ENCODE measurements around the gene ZMAT5.

Gene ZMAT5

GRCh38 chr22:29766632-29767170 is at the start of gene ZMAT5:
TSS of gene ZMAT5 (minus strand) at chr22:29767007. CDS start at chr22:29748544, 18,463 bp downstream.
- DNase-seq = peak; percentile 93

- no peak for DNase-seq
These were observed 49.7 kb upstream of the ZMAT5 start for GRCh38 chr22:29816539-29816938.

- DNase-seq = no peak
These were observed 49.3 kb upstream of the ZMAT5 start for GRCh38 chr22:29816128-29816527.

GRCh38 chr22:29815580-29815979 is 48.8 kb upstream of the ZMAT5 start:
- no peak for DNase-seq

GRCh38 chr22:29814003-29814402 is 47.2 kb upstream of the ZMAT5 start:
- DNase-seq = no peak

DNA sequence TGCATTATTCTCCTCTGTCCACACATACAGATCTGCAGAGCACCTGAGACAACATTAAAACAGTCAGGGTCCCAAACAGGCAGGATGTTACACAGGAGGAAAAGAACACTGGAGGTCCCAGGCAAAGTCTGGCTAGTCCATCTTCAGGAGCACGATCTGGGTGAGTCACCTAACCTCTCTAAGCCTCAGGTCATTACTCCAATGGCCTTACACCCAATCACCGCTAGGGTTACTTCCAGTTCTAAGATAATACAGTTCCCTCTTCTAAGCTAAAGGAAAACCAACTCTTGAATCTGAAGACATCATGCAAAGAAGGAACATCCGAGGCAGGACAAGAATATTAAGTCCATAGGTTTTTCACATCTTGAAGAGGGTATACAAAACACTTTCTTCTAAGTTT is 46.8 kb upstream of the ZMAT5 start:
- no peak for DNase-seq

DNA sequence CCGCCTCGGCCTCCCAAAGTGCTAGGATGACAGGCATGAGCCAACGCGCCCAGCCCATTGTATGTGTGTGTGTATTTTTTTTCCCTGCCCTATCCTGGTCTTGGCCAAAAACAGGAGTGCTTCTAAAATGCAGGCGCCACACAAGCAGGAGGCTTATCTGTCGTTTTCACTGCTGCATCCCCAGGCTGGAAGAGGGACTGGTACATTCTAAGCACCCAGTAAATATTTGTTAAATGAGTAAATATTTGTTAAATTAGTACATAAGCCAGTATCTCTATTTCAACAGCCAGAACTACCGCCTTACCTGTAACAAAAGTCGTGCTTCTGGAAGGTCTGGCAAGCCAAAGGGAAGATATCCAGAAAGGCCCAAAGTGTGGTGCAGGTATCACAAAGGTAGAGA is 46.3 kb upstream of the ZMAT5 start:
- DNase-seq = no peak

- no peak for DNase-seq
These were observed 44.6 kb upstream of the ZMAT5 start for GRCh38 chr22:29811377-29811776.

- no peak for DNase-seq
These were observed 43.4 kb upstream of the ZMAT5 start for GRCh38 chr22:29810216-29810615.

- DNase-seq = no peak
These were observed 39.4 kb upstream of the ZMAT5 start for GRCh38 chr22:29806196-29806595.

DNA sequence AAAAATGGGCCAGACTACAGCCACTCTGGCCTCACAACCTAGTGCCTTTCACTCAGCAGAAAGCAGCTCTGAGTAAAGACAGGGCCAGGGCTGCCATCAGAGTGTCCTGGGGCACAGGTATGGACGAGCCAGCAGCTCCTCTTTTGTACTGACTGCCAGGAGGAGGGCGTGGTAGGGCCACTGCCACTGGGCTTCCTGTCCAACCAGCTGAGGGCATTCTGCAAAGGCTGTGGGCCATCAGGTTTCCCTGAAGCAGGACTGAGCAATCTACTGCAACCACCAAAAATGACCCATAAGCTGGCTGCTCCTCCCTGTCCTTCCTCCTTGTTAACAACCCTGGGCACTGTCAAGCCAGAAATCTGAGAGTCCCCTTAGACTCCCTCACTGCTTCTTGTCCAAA is 38.2 kb upstream of the ZMAT5 start:
- DNase-seq = no peak

- DNase-seq = no peak
These were observed 36.4 kb upstream of the ZMAT5 start for GRCh38 chr22:29803190-29803589.

DNA sequence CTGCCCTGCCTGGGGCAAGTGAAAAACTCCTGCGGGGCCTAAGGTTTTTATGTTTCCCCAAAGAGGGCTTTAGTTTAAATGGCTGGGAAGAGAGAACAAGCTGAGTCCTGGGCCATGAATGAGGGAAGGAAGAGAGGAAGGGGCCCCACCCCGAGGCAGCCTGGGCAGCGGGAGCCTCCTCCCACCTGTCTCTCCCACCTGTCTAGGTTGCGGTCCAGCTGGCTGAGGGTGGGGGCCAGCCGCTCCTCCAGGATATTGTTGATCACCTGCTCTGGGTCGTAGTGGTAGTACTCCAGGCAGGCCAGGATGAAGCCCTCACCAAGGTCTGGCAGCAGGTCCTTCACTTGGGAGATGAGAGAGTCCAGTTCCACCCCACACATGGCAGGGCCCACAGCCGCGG is 35.0 kb upstream of the ZMAT5 start:
- DNase-seq = no peak

GRCh38 chr22:29801153-29801552 is 34.3 kb upstream of the ZMAT5 start:
- DNase-seq = no peak

DNA sequence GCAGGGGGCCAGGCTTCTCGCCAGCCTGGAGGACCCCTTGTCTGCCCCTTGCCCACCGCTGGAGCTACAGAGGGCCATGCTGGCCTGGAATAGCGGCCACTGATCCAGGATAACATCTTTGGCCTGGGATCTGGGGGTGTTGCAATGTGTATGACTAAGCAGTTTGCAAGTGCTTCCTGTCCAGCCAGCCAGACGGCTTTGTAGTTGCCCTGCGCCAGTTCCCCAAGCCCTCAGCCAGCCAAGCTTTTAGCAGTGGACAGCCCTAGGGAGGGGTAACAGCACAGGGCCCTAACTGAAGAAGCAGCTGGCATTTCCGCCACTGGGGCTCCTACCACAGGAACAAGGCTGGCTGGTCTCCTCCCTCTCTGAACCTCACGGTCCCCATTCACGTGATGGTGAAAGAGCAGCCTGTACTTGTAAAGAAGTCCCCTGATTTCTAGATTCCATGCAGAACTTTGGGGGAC is 32.4 kb upstream of the ZMAT5 start:
- no peak for DNase-seq

GRCh38 chr22:29798801-29799200 is 32.0 kb upstream of the ZMAT5 start:
- DNase-seq = no peak

DNA sequence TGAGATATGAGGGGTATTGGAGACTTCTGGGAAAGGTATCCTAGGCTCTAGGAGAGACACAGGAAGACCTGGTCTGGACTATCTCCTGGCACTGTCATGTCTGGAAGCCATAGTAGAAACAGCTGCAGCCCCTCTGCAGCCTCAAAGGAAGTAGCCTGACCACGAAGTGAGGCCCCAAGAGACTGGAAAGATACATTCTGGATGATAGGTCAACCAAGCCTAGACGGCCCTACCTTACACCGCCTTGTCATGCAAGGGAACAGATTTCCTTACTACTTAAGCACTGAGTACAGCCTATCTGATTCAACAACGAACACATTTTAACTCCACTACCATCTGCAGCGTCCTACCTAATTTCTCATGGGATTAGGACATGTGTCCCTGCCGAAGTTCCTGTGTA is 31.5 kb upstream of the ZMAT5 start:
- DNase-seq = no peak

DNA sequence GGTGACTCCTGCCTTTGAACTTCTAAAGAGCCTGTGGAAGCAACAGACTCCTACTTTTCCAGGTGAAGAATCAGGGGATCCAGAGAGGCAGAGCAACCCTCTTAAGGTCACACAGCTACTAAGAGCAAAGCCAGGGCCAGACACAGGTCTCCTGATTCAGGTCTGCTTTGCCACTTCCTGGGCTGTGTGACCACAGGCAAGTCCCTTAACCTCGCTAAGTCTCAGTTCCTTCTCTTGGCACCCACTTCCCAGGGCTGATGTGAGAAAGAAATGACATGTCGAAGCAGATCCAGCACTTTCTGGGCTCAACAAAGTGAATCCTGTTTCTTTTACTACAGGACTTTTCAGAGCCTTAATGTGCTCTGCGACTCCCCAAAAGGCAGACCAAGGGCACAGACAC is 30.5 kb upstream of the ZMAT5 start:
- no peak for DNase-seq

- no peak for DNase-seq
These were observed 28.9 kb upstream of the ZMAT5 start for GRCh38 chr22:29795663-29796062.

GRCh38 chr22:29793396-29793795 is 26.6 kb upstream of the ZMAT5 start:
- DNase-seq = no peak

GRCh38 chr22:29790061-29790460 is 23.3 kb upstream of the ZMAT5 start:
- DNase-seq = no peak

DNA sequence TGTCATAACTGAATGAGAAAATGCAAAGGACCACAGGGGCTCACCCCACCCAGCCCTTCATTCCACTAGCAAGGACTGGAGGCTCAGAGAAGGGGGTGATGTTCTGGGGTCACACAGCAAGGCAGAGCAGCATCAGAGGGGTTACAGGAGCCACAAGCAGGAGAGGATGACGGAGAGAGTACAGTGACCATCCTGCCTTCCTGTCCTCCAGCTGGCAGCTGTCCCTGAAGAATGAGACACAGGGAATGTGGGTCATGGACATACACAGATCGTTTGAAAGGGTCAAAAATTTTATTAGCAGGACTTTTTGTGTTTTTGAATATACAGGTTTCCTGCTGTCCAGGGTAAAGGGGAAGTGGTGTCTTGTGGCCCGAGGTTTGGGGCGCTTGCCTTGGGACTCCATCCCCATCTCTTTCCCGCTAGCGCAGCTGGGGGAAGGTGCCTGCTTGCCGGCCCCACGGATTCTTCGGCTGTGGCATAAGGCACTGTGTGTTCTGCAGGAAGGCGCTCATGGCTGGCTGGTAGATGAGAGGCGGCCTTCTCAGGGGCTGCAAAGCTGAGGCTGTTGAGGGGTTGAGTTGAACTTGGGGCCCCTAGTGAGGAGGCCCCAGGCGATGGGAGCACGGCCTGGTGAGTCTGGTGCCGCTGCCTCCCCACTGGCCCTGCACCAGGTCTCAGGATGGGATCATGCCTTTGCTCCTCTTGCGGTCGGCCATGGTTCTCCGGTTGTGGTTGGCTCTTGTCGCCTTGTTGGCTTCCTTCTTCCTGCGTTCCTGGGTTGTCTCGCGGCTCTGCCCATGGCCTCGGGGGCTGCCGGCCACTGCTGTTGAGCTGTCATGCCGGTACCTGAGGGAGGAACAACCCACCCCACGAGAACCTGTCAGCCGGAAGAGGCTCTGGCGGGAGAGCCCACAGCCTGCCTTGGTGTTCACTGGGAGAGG is 21.8 kb upstream of the ZMAT5 start:
- DNase-seq = no peak

GRCh38 chr22:29787371-29787980 is 20.7 kb upstream of the ZMAT5 start:
- no peak for DNase-seq

- DNase-seq = no peak
These were observed 19.2 kb upstream of the ZMAT5 start for GRCh38 chr22:29786031-29786430.
